ENCODE measurements around the gene MPDU1.

DNA sequence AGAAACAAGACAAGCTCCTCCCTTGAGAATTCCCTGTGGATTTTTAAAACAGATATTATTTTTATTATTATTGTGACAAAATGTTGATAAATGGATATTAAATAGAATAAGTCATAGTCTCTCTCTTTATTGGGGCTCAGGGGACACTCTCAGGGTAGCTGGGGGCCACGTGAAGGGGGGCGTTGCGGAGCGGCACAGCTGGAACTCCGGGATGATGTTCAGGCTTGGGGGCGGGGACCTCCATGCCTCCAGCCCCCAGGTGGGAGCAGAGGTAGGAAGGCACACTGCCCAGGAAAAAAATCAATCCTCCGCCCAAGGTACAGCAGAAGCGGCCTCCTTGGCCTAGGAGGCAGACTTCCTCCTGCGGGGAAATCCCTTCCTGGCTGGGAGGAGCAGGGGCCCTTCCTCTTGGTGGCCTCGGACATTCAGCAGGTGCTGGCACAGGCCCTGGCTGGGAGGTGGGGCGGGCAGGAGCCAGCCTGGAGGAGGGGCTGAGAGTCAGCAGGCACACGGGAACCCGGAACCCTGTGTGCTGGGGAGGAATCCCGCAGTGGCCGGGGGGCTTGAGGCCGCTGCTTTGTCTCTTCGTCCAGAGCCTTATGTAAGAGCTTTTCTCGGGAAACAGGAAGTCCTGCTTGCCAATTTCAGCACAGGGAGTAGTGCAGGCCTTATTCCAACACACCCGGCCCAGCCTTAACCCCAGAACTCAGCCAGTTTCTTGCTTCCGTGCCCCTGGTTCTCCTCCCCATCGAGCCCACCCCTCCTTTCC lies 25.7 kb upstream of the MPDU1 start:
- no peak for TF ChIP-seq EZH2phosphoT487 (conservative IDR thresholded peaks at IDR 0.05; ENCODE audit: low read length)
- TF ChIP-seq, protein P1, sequence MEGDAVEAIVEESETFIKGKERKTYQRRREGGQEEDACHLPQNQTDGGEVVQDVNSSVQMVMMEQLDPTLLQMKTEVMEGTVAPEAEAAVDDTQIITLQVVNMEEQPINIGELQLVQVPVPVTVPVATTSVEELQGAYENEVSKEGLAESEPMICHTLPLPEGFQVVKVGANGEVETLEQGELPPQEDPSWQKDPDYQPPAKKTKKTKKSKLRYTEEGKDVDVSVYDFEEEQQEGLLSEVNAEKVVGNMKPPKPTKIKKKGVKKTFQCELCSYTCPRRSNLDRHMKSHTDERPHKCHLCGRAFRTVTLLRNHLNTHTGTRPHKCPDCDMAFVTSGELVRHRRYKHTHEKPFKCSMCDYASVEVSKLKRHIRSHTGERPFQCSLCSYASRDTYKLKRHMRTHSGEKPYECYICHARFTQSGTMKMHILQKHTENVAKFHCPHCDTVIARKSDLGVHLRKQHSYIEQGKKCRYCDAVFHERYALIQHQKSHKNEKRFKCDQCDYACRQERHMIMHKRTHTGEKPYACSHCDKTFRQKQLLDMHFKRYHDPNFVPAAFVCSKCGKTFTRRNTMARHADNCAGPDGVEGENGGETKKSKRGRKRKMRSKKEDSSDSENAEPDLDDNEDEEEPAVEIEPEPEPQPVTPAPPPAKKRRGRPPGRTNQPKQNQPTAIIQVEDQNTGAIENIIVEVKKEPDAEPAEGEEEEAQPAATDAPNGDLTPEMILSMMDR (IDR thresholded peaks at IDR 0.05; ENCODE audit: insufficient read depth, low read length, poor library complexity, severe bottlenecking) = no peak

Measured in SU-DHL-6 (cell line).